Endodermal cell (in vitro differentiated cells): Measurements from ENCODE around the gene TRIM23. TPM values are rescaled to one million over a fixed set of nuclear protein-coding genes. Genes with fewer than 3 reads are reported as not detected.

Experiments used
- DNase-seq: peaks from one replicate; pipeline ENCODE4 v3.0.0-alpha.2; 2017
- H3K27ac ChIP-seq: 2 replicates; pipeline ENCODE4 v1.5.1; 2013; ENCODE audit warnings: mild to moderate bottlenecking, low read depth, low read length, moderate library complexity
- H3K27me3 ChIP-seq: 2 replicates; pipeline ENCODE4 v1.6.1; 2013; ENCODE audit warnings: mild to moderate bottlenecking, low read length, moderate library complexity; ENCODE audit not compliant: insufficient read depth, control insufficient read depth, poor library complexity, severe bottlenecking
- H3K36me3 ChIP-seq: 2 replicates; pipeline ENCODE4 v1.7.0; 2013; ENCODE audit warnings: mild to moderate bottlenecking, low read length, moderate library complexity; ENCODE audit not compliant: control insufficient read depth, insufficient read depth
- H3K4me1 ChIP-seq: one replicate; pipeline ENCODE4 v1.7.0; 2013; ENCODE audit warnings: low read length; ENCODE audit not compliant: control insufficient read depth, insufficient read depth
- H3K4me3 ChIP-seq: 2 replicates; pipeline ENCODE4 v1.5.1; 2013; ENCODE audit warnings: mild to moderate bottlenecking, low read length, moderate library complexity
- H3K9ac ChIP-seq: 2 replicates; pipeline ENCODE4 v1.6.1; 2013; ENCODE audit warnings: mild to moderate bottlenecking, low read length, moderate library complexity; ENCODE audit not compliant: poor library complexity, severe bottlenecking; ENCODE audit errors: extremely low read depth
- H3K9me3 ChIP-seq: 2 replicates; pipeline ENCODE4 v1.6.1; 2013; ENCODE audit warnings: mild to moderate bottlenecking, low read length, moderate library complexity; ENCODE audit not compliant: control insufficient read depth
- H3K27ac Mint-ChIP-seq: 2 replicates; pipeline ENCODE4 v1.8.0; 2020; ENCODE audit warnings: mixed read lengths
- H3K27me3 Mint-ChIP-seq: 2 replicates; pipeline ENCODE4 v1.8.0; 2021; ENCODE audit warnings: mild to moderate bottlenecking, mixed read lengths; ENCODE audit not compliant: insufficient read depth
- H3K36me3 Mint-ChIP-seq: 2 replicates; pipeline ENCODE4 v1.8.0; 2020; ENCODE audit warnings: low read depth, mixed read lengths
- H3K4me1 Mint-ChIP-seq: 2 replicates; pipeline ENCODE4 v1.8.0; 2020; ENCODE audit warnings: mixed read lengths
- H3K4me3 Mint-ChIP-seq: 2 replicates; pipeline ENCODE4 v1.8.0; 2020; ENCODE audit warnings: mild to moderate bottlenecking, moderate library complexity, mixed read lengths
- H3K9me3 Mint-ChIP-seq: 2 replicates; pipeline ENCODE4 v1.8.0; 2020; ENCODE audit warnings: mild to moderate bottlenecking, mixed read lengths
- CTCF ChIP-seq: fragments of 200-600 bp; sonication (generic); conservative IDR thresholded peaks from 2 replicates; pipeline ENCODE4 v1.5.0; 2021; ENCODE audit warnings: antibody characterized with exemption, mild to moderate bottlenecking
- WGBS, 2 experiments: methylation state at CpG; one replicate each; pipeline versions ENCODE4 v1.1.5 to v1.1.7; 2013; ENCODE audit warnings: missing lambda C conversion rate in 2 of 2, mixed read lengths in 1 of 2; ENCODE audit not compliant: insufficient coverage in 1 of 2, insufficient read length in 1 of 2; 5-methylcytosine and 5-hydroxymethylcytosine counted together
- total RNA-seq, 2 donors: library from RNA; stranded (reverse); fragmentation: NEBNext Ultra II Directional in 1 of 2; extraction: Animal tissue kit (Norgen Biotek cat#: 25700) in 1 of 2; gene quantifications; 2 replicates in 1 of 2; 3 replicates in 1 of 2; pipeline ENCODE4 v1.2.1, GENCODE V29; 2021

Gene TRIM23
- total RNA-seq, 2 donors from 2014 or later, result 13.5 to 17.5 TPM

GRCh38 chr5:65651144-65651543, 27.0 kb upstream of the TRIM23 start:
- 85 to 92% methylated on average over 3 to 5 of the region's 5 CpGs for WGBS, 2 experiments

GRCh38 chr5:65647941-65648340, 23.8 kb upstream of the TRIM23 start:
- no peaks in the 10 kb centered on the region for H3K9me3 ChIP-seq
- H3K36me3 Mint-ChIP-seq, result peaks cover 17% of the 10 kb centered on the region
- peaks cover 9% of the 10 kb centered on the region for H3K4me1 Mint-ChIP-seq
- no peak overlapping the region for H3K27ac ChIP-seq
- H3K4me3 Mint-ChIP-seq, result no peak overlapping the region
- peaks cover 6% of the 10 kb centered on the region for H3K36me3 ChIP-seq
- no peak overlapping the region for H3K9ac ChIP-seq
- TF ChIP-seq CTCF, result no peak
- no peaks in the 10 kb centered on the region for H3K27me3 Mint-ChIP-seq
- peaks cover 4% of the 10 kb centered on the region for H3K4me1 ChIP-seq
- no peak for DNase-seq
- H3K9me3 Mint-ChIP-seq, result no peaks in the 10 kb centered on the region
- H3K27ac Mint-ChIP-seq, result peak overlapping the region; percentile 71
- H3K27me3 ChIP-seq, result no peaks in the 10 kb centered on the region
- H3K4me3 ChIP-seq, result no peak overlapping the region

More at GRCh38 chr5:65651144-65651543, 27.0 kb upstream of the TRIM23 start:
- H3K27ac ChIP-seq, result no peak overlapping the region
- no peak overlapping the region for H3K27ac Mint-ChIP-seq
- H3K4me1 ChIP-seq, result peaks cover 4% of the 10 kb centered on the region
- no peak for DNase-seq
- H3K27me3 ChIP-seq, result no peaks in the 10 kb centered on the region
- H3K9ac ChIP-seq, result no peak overlapping the region
- peaks cover 9% of the 10 kb centered on the region for H3K4me1 Mint-ChIP-seq
- H3K9me3 Mint-ChIP-seq, result no peaks in the 10 kb centered on the region
- no peaks in the 10 kb centered on the region for H3K9me3 ChIP-seq
- no peak overlapping the region for H3K4me3 ChIP-seq
- peaks cover 14% of the 10 kb centered on the region for H3K36me3 ChIP-seq
- H3K4me3 Mint-ChIP-seq, result no peak overlapping the region
- no peak for TF ChIP-seq CTCF
- H3K36me3 Mint-ChIP-seq, result peaks cover 10% of the 10 kb centered on the region
- no peaks in the 10 kb centered on the region for H3K27me3 Mint-ChIP-seq

GRCh38 chr5:65646938-65647337, 22.8 kb upstream of the TRIM23 start:
- H3K36me3 Mint-ChIP-seq, result peaks cover 17% of the 10 kb centered on the region
- no peak for DNase-seq
- H3K4me1 Mint-ChIP-seq, result peaks cover 9% of the 10 kb centered on the region
- H3K9me3 Mint-ChIP-seq, result no peaks in the 10 kb centered on the region
- H3K9ac ChIP-seq, result no peak overlapping the region
- no peak overlapping the region for H3K4me3 ChIP-seq
- peaks cover 3% of the 10 kb centered on the region for H3K36me3 ChIP-seq
- H3K27me3 Mint-ChIP-seq, result no peaks in the 10 kb centered on the region
- H3K27ac Mint-ChIP-seq, result no peak overlapping the region
- no peak overlapping the region for H3K4me3 Mint-ChIP-seq
- TF ChIP-seq CTCF, result no peak
- peaks cover 4% of the 10 kb centered on the region for H3K4me1 ChIP-seq
- WGBS, 2 experiments, result 80 to 100% methylated on average over 1 to 2 of the region's 2 CpGs
- H3K9me3 ChIP-seq, result no peaks in the 10 kb centered on the region
- no peak overlapping the region for H3K27ac ChIP-seq
- no peaks in the 10 kb centered on the region for H3K27me3 ChIP-seq
